Measurements from ENCODE around the gene PICALM. TPM values are rescaled to one million over a fixed set of nuclear protein-coding genes. Genes with fewer than 3 reads are reported as not detected.

The PICALM gene
- total and polyA plus RNA-seq, 2 of the 8 experiments (the other 6 are each of a cell fraction or from before 2014, with no cell fraction given): 69.4 to 71.3 TPM

DNA sequence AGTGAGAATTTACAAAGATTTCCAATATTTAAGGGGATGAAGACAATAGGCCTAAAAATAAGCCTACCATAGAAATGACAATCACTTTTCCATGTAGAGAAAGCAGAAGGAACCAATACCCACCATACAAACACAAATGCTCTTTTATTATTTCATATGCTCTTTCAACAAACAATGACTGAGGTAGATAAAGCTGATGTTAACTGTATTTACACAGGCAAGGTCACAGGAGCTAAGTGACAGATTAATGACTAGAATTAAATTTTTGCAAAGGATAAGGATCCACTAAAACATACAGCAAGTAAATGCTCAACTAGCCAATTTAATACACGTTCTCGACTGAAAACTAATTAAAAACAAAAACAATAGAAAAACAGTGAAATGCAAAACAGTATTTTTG lies 34.2 kb downstream of the PICALM start:
- Histone ChIP-seq H2BK15ac (ENCODE audit: low read length) (no peak overlapping the region), H3K14ac (ENCODE audit: insufficient read length) (no peak overlapping the region), H4K8ac (ENCODE audit: extremely low read depth, insufficient read depth, low read length) (no peak overlapping the region), H3K18ac (ENCODE audit: extremely low read depth, low read length) (no peak overlapping the region), H2BK12ac (ENCODE audit: low read depth, low read length) (no peak overlapping the region), H3K79me1 (ENCODE audit: low read depth, low read length) (no peaks in the 10 kb centered on the region; the same call in 1 of the 2 replicates), H3K9me3 (ENCODE audit: insufficient read depth in 2 of 2, low read depth in 1 of 2, low read length in 1 of 2) (no peaks in the 10 kb centered on the region), H3K23me2 (ENCODE audit: low read depth, low read length) (no peaks in the 10 kb centered on the region), H2BK120ac (replicated peaks; ENCODE audit: low read depth, low read length) (no peak overlapping the region), H3K27ac (ENCODE audit: low read depth, low read length) (no peak overlapping the region), H3K4me2 (ENCODE audit: insufficient read depth in 1 of 2, low read depth in 2 of 2, low read length in 2 of 2) (no peak overlapping the region), H3K4me3 (ENCODE audit: extremely low read depth in 1 of 4, insufficient read depth in 2 of 4, low read depth in 3 of 4, low read length in 4 of 4) (no peak overlapping the region), H2BK5ac (ENCODE audit: low read depth, low read length) (no peak overlapping the region), H3K23ac (ENCODE audit: insufficient read length) (no peak overlapping the region), H3K36me3 (ENCODE audit: control insufficient read depth in 2 of 4, insufficient read depth in 4 of 4, low read length in 3 of 4) (peaks cover 0 to 8% (median 0%) of the 10 kb centered on the region in 4 experiments; a peak in 1 of 8 replicates), H3K27me3 (replicated peaks in 1 of 4; ENCODE audit: control insufficient read depth in 3 of 4, extremely low read depth in 1 of 4, insufficient read depth in 3 of 4, low read length in 3 of 4) (no peaks in the 10 kb centered on the region), H3K4ac (replicated peaks; ENCODE audit: insufficient read length, low read depth, low read length) (no peak overlapping the region), H3K56ac (replicated peaks; ENCODE audit: insufficient read length, low read depth, low read length) (no peak overlapping the region), H3K9ac (replicated peaks in 1 of 4; ENCODE audit: extremely low read depth in 1 of 4, low read depth in 3 of 4, low read length in 3 of 4) (no peak overlapping the region), H3K79me2 (ENCODE audit: control insufficient read depth in 1 of 2, insufficient read depth in 2 of 2, low read length in 2 of 2) (peaks cover 0 to 71% of the 10 kb centered on the region in 2 experiments; a peak in 2 of 4 replicates), H2AFZ (ENCODE audit: low read length) (no peak overlapping the region), H3K4me1 (replicated peaks in 1 of 4; ENCODE audit: control insufficient read depth in 3 of 4, insufficient read depth in 4 of 4, low read length in 3 of 4) (no peaks in the 10 kb centered on the region; a peak in 1 of 7 replicates), H4K91ac (replicated peaks; ENCODE audit: insufficient read length, low read length) (no peak overlapping the region), H4K5ac (ENCODE audit: insufficient read length, low read depth, low read length) (no peak overlapping the region), H4K20me1 (replicated peaks in 1 of 2; ENCODE audit: control insufficient read depth in 1 of 2, insufficient read depth in 2 of 2, low read length in 2 of 2) (peaks cover 0 to 2% of the 10 kb centered on the region in 2 experiments), H2AK5ac (ENCODE audit: low read depth, low read length) (no peak overlapping the region), H2BK20ac (ENCODE audit: low read length) (no peak overlapping the region)
- POLR2A ChIA-PET (ENCODE audit: partially characterized antibody): no interaction called here
- 93% methylated on average over 2 of the region's 2 CpGs; no CpG with 5 or more reads in 1 of the 2 experiments for WGBS, 2 experiments (ENCODE audit: extremely low coverage in 1 of 2, insufficient coverage in 1 of 2, insufficient read length in 1 of 2, insufficient replicate concordance in 2 of 2, low coverage in 1 of 2, low lambda C conversion rate in 2 of 2, missing lambda C conversion rate in 1 of 2)
- CTCF ChIA-PET (ENCODE audit: partially characterized antibody): no interaction called here
- no peak for DNase-seq (ENCODE audit: low read depth in 1 of 2, low spot score in 2 of 2)
- no peak for FAIRE-seq
- TF ChIP-seq, protein P1, sequence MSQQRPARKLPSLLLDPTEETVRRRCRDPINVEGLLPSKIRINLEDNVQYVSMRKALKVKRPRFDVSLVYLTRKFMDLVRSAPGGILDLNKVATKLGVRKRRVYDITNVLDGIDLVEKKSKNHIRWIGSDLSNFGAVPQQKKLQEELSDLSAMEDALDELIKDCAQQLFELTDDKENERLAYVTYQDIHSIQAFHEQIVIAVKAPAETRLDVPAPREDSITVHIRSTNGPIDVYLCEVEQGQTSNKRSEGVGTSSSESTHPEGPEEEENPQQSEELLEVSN (IDR thresholded peaks at IDR 0.05): no peak
- TF ChIP-seq CBX8 (IDR thresholded peaks at IDR 0.05; ENCODE audit: borderline replicate concordance, low read depth, low read length) (no peak), BACH1 (IDR thresholded peaks at IDR 0.05; ENCODE audit: low read length) (no peak), CHD1 (IDR thresholded peaks at IDR 0.05; ENCODE audit: low read depth, low read length) (no peak), PHF8 (conservative IDR thresholded peaks at IDR 0.05; ENCODE audit: low read depth, low read length) (no peak), RAD21 (IDR thresholded peaks at IDR 0.05 in 1 of 2, conservative IDR thresholded peaks at IDR 0.05 in 1 of 2; ENCODE audit: low read depth in 2 of 2, low read length in 2 of 2) (no peak), FOSL1 (IDR thresholded peaks at IDR 0.05; ENCODE audit: insufficient read depth, low read depth, low read length) (no peak), POU5F1 (IDR thresholded peaks at IDR 0.05; ENCODE audit: low read depth, low read length) (no peak), TCF12 (IDR thresholded peaks at IDR 0.05; ENCODE audit: low read depth, low read length) (no peak), NRF1 (IDR thresholded peaks at IDR 0.05; ENCODE audit: low read depth, low read length) (no peak), GABPA (IDR thresholded peaks at IDR 0.05; ENCODE audit: borderline replicate concordance, insufficient read depth, low read length) (no peak), TAF1 (IDR thresholded peaks at IDR 0.05; ENCODE audit: low read depth, low read length) (no peak)
- TF ChIP-seq, protein P2, sequence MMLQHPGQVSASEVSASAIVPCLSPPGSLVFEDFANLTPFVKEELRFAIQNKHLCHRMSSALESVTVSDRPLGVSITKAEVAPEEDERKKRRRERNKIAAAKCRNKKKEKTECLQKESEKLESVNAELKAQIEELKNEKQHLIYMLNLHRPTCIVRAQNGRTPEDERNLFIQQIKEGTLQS (IDR thresholded peaks at IDR 0.05; ENCODE audit: insufficient read depth, low read depth, low read length): no peak

Measured in H1 (cell line).